ENCODE data around the gene DNAH14.

DNA sequence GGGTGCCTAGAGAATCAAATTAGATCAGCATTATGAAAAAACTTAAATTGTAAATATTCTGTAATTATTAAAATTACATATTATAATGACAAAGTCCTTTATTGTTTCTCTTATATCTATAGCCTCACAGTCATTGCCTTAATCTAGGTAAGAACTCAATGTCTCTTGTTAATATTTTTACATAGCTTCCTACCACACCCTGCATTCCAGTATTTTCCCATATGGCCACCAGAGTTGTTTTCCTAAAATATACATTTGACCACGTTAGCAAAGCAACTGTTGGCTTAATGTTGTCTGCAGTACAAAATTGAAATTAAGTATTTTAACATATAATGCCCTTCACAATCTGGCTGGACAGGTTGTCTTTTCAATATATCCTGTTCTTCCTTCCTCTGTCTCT, 230.3 kb downstream of the DNAH14 start:
- TF ChIP-seq CTCF (IDR thresholded peaks at IDR 0.05): no peak
- TF ChIP-seq EP300 (IDR thresholded peaks at IDR 0.05): no peak
